Measurements from ENCODE around the gene MARCHF10. TPM values are rescaled to one million over a fixed set of nuclear protein-coding genes. Genes with fewer than 3 reads are reported as not detected.

Gene MARCHF10
- total RNA-seq, 1 experiment from 2014 or later = not detected

DNA sequence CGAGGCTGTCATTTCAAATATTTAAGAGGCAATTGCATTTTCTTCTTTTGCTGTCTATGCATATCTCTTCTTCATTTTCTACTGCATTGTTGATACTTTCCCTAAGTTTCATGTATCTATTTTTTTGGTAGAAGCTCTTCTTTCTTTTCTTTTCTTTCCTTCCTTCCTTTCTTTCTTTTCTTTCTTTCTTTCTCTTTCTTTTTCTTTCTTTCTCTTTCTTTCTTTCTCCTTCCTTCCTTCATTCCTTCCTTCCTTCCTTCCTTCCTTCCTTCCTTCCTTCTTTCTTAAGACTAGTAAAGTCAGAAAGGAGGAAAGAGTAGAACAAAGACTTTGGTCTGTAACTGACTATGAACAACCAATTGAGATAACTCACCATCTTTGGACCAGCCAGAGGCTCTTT lies 146.8 kb downstream of the MARCHF10 start:
- intact Hi-C loops (cut with micrococcal nuclease) = no loop called here
- DNase-seq = no peak
- no TSS peak for BruUV-seq (replicated peaks)
- no peaks in the 10 kb centered on the region for H3K4me1 ChIP-seq (ENCODE audit: insufficient read depth, low read length)
- no peaks in the 10 kb centered on the region for H3K9me2 ChIP-seq (replicated peaks; ENCODE audit: low read length)
- H3K9me3 ChIP-seq (ENCODE audit: low read length) = no peaks in the 10 kb centered on the region
- no peaks in the 10 kb centered on the region for H3K36me3 ChIP-seq (ENCODE audit: low read depth, low read length)
- no peak overlapping the region for H3K27ac ChIP-seq (ENCODE audit: low read length)
- TF ChIP-seq EZH2phosphoT487 (IDR thresholded peaks at IDR 0.05; ENCODE audit: borderline replicate concordance, low read length) = no peak
- no peak for TF ChIP-seq EZH2 (IDR thresholded peaks at IDR 0.05; ENCODE audit: low read length, unreplicated experiment)
- TF ChIP-seq CTCF (conservative IDR thresholded peaks at IDR 0.05; ENCODE audit: low read depth, low read length) = no peak
- no peaks in the 10 kb centered on the region for H3K27me3 ChIP-seq (ENCODE audit: low read length)
- no peaks in the 10 kb centered on the region for H3K79me2 ChIP-seq (ENCODE audit: low read length)
- H2AFZ ChIP-seq (ENCODE audit: low read length) = no peak overlapping the region
- H3K9ac ChIP-seq (ENCODE audit: low read length) = no peak overlapping the region
- H3K4me3 ChIP-seq (ENCODE audit: low read length) = no peak overlapping the region
- no peak overlapping the region for H3K4me2 ChIP-seq (ENCODE audit: low read length)
- POLR2A ChIA-PET (ENCODE audit: unreplicated experiment) = no interaction called here
- CTCF ChIA-PET = no interaction called here
- no peak for ATAC-seq
- H3F3A ChIP-seq (ENCODE audit: low read length, unreplicated experiment) = no peaks in the 10 kb centered on the region
- H4K20me1 ChIP-seq (ENCODE audit: low read length) = no peaks in the 10 kb centered on the region

DNA sequence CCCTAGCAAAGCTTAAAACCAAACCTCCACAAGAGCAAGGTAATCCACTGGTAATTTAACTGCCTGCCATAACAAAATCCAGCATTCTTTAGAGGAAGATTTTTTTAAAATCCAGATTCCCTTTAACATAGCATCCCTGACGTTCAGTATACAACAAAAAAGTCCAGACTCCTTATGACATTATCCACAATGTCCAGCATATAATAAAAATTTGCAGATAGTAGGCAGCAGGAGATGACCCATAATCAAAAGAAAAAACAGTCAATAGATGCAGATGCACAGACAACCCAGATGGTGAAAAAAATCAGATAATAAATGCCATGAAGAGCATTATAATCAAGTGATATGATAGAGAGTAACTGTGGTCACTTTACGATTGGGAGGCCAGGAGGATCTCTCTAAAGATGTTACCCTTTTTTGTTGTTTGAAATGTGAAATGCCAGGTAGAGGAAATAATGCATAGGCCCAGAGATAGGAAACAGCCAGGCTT lies 147.4 kb downstream of the MARCHF10 start:
- Histone ChIP-seq H3F3A (ENCODE audit: low read length, unreplicated experiment) (no peaks in the 10 kb centered on the region), H2AFZ (ENCODE audit: low read length) (no peak overlapping the region), H3K9me2 (replicated peaks; ENCODE audit: low read length) (no peaks in the 10 kb centered on the region), H3K9ac (ENCODE audit: low read length) (no peak overlapping the region), H3K4me1 (ENCODE audit: insufficient read depth, low read length) (no peaks in the 10 kb centered on the region), H3K9me3 (ENCODE audit: low read length) (no peaks in the 10 kb centered on the region), H3K4me3 (ENCODE audit: low read length) (no peak overlapping the region), H3K36me3 (ENCODE audit: low read depth, low read length) (no peaks in the 10 kb centered on the region), H3K27ac (ENCODE audit: low read length) (no peak overlapping the region), H3K4me2 (ENCODE audit: low read length) (no peak overlapping the region), H3K27me3 (ENCODE audit: low read length) (no peaks in the 10 kb centered on the region), H3K79me2 (ENCODE audit: low read length) (no peaks in the 10 kb centered on the region), H4K20me1 (ENCODE audit: low read length) (no peaks in the 10 kb centered on the region)
- POLR2A ChIA-PET (ENCODE audit: unreplicated experiment) = interaction anchor here (0.6 kb wide), 1 partner anchor 18 kb away, joined by 3 read pairs; no protein-coding TSS in a partner anchor
- no peak for ATAC-seq
- CTCF ChIA-PET = no interaction called here
- BruUV-seq (replicated peaks) = no TSS peak
- intact Hi-C loops (cut with micrococcal nuclease) = no loop called here
- DNase-seq = no peak
- TF ChIP-seq EZH2phosphoT487 (IDR thresholded peaks at IDR 0.05; ENCODE audit: borderline replicate concordance, low read length) = no peak
- TF ChIP-seq CTCF (conservative IDR thresholded peaks at IDR 0.05; ENCODE audit: low read depth, low read length) = no peak
- TF ChIP-seq EZH2 (IDR thresholded peaks at IDR 0.05; ENCODE audit: low read length, unreplicated experiment) = no peak

DNA sequence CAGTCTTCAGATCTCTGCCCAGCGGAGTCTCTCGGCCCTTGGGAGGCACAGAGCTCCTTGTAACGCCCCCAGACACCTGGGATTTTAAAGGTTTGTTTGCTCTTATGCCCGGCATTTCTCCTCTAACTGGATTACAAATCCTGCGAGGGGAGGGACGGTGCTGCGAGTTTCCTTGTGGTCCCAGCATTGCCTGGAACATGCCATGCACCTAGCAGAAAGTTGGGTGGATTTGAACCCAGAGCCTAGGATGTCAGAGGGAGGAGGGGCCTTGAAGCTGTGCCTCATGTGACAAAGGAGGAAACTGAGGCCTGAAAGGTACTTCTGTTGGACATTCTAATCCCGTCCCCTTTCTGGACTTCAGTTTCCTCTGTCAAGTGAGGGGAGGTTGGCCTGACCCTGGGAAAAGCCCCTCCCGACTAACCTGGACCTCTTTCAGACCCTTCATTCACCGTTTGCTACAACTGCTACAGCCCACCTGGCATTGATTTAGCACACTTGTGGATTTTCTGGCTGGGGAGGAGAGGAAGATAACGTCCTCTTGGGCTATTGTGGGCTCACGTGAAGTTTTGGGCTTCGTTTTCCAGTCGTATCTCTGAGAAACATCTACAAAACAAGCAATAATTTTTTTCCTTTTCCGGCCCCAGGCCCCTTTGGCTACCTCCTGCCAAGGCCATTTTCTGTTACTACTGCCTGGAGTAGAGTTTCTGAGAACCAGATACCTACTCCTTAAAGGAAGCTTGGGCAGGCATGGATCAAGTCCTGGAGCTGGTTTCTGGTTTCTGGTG lies 149.8 kb downstream of the MARCHF10 start:
- DNase-seq = no peak
- ChIA-PET POLR2A (ENCODE audit: unreplicated experiment) (no interaction called here), CTCF (no interaction called here)
- no peak overlapping the region for H3K4me2 ChIP-seq (ENCODE audit: low read length)
- no peaks in the 10 kb centered on the region for H4K20me1 ChIP-seq (ENCODE audit: low read length)
- TF ChIP-seq EZH2phosphoT487 (IDR thresholded peaks at IDR 0.05; ENCODE audit: borderline replicate concordance, low read length) (no peak), EZH2 (IDR thresholded peaks at IDR 0.05; ENCODE audit: low read length, unreplicated experiment) (no peak)
- H3F3A ChIP-seq (ENCODE audit: low read length, unreplicated experiment) = no peaks in the 10 kb centered on the region
- H3K36me3 ChIP-seq (ENCODE audit: low read depth, low read length) = no peaks in the 10 kb centered on the region
- no peaks in the 10 kb centered on the region for H3K9me3 ChIP-seq (ENCODE audit: low read length)
- H3K27me3 ChIP-seq (ENCODE audit: low read length) = no peaks in the 10 kb centered on the region
- no peak overlapping the region for H3K27ac ChIP-seq (ENCODE audit: low read length)
- no peaks in the 10 kb centered on the region for H3K4me1 ChIP-seq (ENCODE audit: insufficient read depth, low read length)
- no peak overlapping the region for H3K9ac ChIP-seq (ENCODE audit: low read length)
- H3K4me3 ChIP-seq (ENCODE audit: low read length) = no peak overlapping the region
- no peak for ATAC-seq
- H3K79me2 ChIP-seq (ENCODE audit: low read length) = no peaks in the 10 kb centered on the region
- H3K9me2 ChIP-seq (replicated peaks; ENCODE audit: low read length) = no peaks in the 10 kb centered on the region
- no peak overlapping the region for H2AFZ ChIP-seq (ENCODE audit: low read length)
- intact Hi-C loops (cut with micrococcal nuclease) = no loop called here
- BruUV-seq (replicated peaks) = no TSS peak

Measured in PC-3 (cell line).